ENCODE data around the gene ARHGAP23.

GRCh38 chr17:38544839-38545209 is 116.6 kb downstream of the ARHGAP23 start:
- TF ChIP-seq, protein P1, sequence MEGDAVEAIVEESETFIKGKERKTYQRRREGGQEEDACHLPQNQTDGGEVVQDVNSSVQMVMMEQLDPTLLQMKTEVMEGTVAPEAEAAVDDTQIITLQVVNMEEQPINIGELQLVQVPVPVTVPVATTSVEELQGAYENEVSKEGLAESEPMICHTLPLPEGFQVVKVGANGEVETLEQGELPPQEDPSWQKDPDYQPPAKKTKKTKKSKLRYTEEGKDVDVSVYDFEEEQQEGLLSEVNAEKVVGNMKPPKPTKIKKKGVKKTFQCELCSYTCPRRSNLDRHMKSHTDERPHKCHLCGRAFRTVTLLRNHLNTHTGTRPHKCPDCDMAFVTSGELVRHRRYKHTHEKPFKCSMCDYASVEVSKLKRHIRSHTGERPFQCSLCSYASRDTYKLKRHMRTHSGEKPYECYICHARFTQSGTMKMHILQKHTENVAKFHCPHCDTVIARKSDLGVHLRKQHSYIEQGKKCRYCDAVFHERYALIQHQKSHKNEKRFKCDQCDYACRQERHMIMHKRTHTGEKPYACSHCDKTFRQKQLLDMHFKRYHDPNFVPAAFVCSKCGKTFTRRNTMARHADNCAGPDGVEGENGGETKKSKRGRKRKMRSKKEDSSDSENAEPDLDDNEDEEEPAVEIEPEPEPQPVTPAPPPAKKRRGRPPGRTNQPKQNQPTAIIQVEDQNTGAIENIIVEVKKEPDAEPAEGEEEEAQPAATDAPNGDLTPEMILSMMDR (IDR thresholded peaks at IDR 0.05) = no peak
- no peak for TF ChIP-seq POLR2A (IDR thresholded peaks at IDR 0.05)

Measured in thyroid gland (tissue), 4 donors.